Measurements from ENCODE around the gene FMNL2. TPM values are rescaled to one million over a fixed set of nuclear protein-coding genes. Genes with fewer than 3 reads are reported as not detected.

FMNL2 gene
- total and polyA plus RNA-seq, 12 donors: 3.3 to 16.0 (median 4.5) TPM

GRCh38 chr2:152369176-152369860 is 34.3 kb downstream of the FMNL2 start:
- DNase-seq: no peak
- Histone ChIP-seq H3K27me3 (no peaks in the 10 kb centered on the region), H3K36me3 (no peaks in the 10 kb centered on the region), H3K4me1 (peaks cover 0 to 9% (median 0%) of the 10 kb centered on the region in 9 donors), H3K9me3 (no peaks in the 10 kb centered on the region), H3K27ac (peak overlapping the region in 1 of 10 donors; percentile 57), H3K4me3 (no peak overlapping the region)
- intact Hi-C loops (cut with DNase I): no loop called here
- no peak for TF ChIP-seq CTCF (IDR thresholded peaks at IDR 0.05)
- 93 to 95% methylated on average over 5 of the region's 5 CpGs for WGBS, 2 donors
- ATAC-seq: no peak

GRCh38 chr2:152370783-152371182 is 35.8 kb downstream of the FMNL2 start:
- H3K4me1 ChIP-seq: peaks cover 0 to 9% (median 0%) of the 10 kb centered on the region in 9 donors
- TF ChIP-seq CTCF (IDR thresholded peaks at IDR 0.05): no peak
- H3K9me3 ChIP-seq: no peaks in the 10 kb centered on the region
- 97 to 98% methylated on average over 5 of the region's 5 CpGs for WGBS, 2 donors
- no peak overlapping the region for H3K4me3 ChIP-seq
- intact Hi-C loops (cut with DNase I): no loop called here
- ATAC-seq (no peak), DNase-seq (no peak)
- H3K27me3 ChIP-seq: no peaks in the 10 kb centered on the region
- H3K36me3 ChIP-seq: no peaks in the 10 kb centered on the region
- no peak overlapping the region for H3K27ac ChIP-seq

GRCh38 chr2:152372438-152372984 is 37.5 kb downstream of the FMNL2 start:
- DNase-seq (no peak), ATAC-seq (no peak)
- WGBS, 2 donors: 33 to 66% methylated on average over 3 of the region's 3 CpGs
- Histone ChIP-seq H3K4me3 (no peak overlapping the region), H3K9me3 (no peaks in the 10 kb centered on the region), H3K4me1 (peaks cover 0 to 9% (median 0%) of the 10 kb centered on the region in 9 donors), H3K36me3 (no peaks in the 10 kb centered on the region), H3K27ac (no peak overlapping the region), H3K27me3 (no peaks in the 10 kb centered on the region)
- intact Hi-C loops (cut with DNase I): no loop called here
- no peak for TF ChIP-seq CTCF (IDR thresholded peaks at IDR 0.05)

GRCh38 chr2:152375174-152375573 is 40.2 kb downstream of the FMNL2 start:
- Histone ChIP-seq H3K27ac (no peak overlapping the region), H3K4me1 (peaks cover 0 to 6% (median 0%) of the 10 kb centered on the region in 9 donors), H3K9me3 (no peaks in the 10 kb centered on the region), H3K4me3 (no peak overlapping the region), H3K27me3 (no peaks in the 10 kb centered on the region), H3K36me3 (no peaks in the 10 kb centered on the region)
- intact Hi-C loops (cut with DNase I): no loop called here
- DNase-seq (no peak), ATAC-seq (no peak)
- WGBS, 2 donors: 96 to 97% methylated on average over 1 of the region's 1 CpG
- no peak for TF ChIP-seq CTCF (IDR thresholded peaks at IDR 0.05)
